ENCODE results near the gene JAKMIP3. TPM values are rescaled to one million over a fixed set of nuclear protein-coding genes. Genes with fewer than 3 reads are reported as not detected.

The JAKMIP3 gene
- total and polyA plus RNA-seq, 9 of the 15 experiments (the other 6 are each of a cell fraction or from before 2014, with no cell fraction given): 0.04 TPM; not detected in 8

DNA sequence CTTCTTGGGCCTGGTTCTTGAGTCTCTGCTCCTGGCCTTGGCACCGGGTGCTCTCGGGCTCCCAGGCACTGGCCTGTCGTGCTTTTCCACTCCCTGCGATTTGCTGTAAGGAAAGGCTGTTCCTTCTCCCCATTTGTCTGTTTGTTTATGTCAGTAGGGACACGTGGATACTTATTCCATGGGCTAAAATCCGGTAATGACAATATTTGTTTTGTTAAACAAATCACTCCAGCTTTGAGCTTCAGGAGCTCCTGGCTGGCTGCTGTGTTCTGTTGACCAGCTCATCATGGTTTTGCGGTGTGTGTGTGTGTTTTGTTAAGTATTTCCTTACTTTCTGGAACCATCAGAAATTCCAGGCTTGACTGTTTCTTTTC lies 17.5 kb upstream of the JAKMIP3 start (continued):
- no peak for TF ChIP-seq KAT7 (CRISPR knock-in tag; IDR thresholded peaks at IDR 0.05; ENCODE audit: borderline replicate concordance)
- no peak for TF ChIP-seq CEBPZ (IDR thresholded peaks at IDR 0.05; ENCODE audit: borderline replicate concordance, low read depth, low read length)
- no peak for TF ChIP-seq NCOA4 (IDR thresholded peaks at IDR 0.05; ENCODE audit: partially characterized antibody)

GRCh38 chr10:132050191-132050590 lies 15.6 kb upstream of the JAKMIP3 start:
- Histone ChIP-seq H3K9ac (ENCODE audit: insufficient read depth in 1 of 2, low read depth in 2 of 2, low read length in 2 of 2) (no peak overlapping the region), H3K4me1 (replicated peaks in 1 of 2; ENCODE audit: control insufficient read depth in 2 of 2, insufficient read depth in 2 of 2, low read length in 2 of 2) (no peaks in the 10 kb centered on the region), H2AFZ (ENCODE audit: low read depth, low read length) (no peak overlapping the region), H3K27ac (ENCODE audit: extremely low read depth, low read depth, low read length) (no peak overlapping the region), H3K4me2 (ENCODE audit: insufficient read depth, low read length) (no peak overlapping the region), H3K79me2 (ENCODE audit: control insufficient read depth, insufficient read depth, low read length) (no peaks in the 10 kb centered on the region), H3K27me3 (ENCODE audit: control insufficient read depth in 2 of 2, insufficient read depth in 2 of 2, low read length in 2 of 2) (peaks cover 2 to 19% of the 10 kb centered on the region in 2 experiments; a peak in 3 of 5 replicates), H4K20me1 (replicated peaks; ENCODE audit: control insufficient read depth, insufficient read depth, low read length) (no peaks in the 10 kb centered on the region), H3K36me3 (ENCODE audit: control insufficient read depth, insufficient read depth, low read length) (no peaks in the 10 kb centered on the region), H3K4me3 (no peak overlapping the region), H3K9me3 (replicated peaks; ENCODE audit: control insufficient read depth, insufficient read depth, low read depth, low read length) (no peaks in the 10 kb centered on the region), H3K9me1 (ENCODE audit: control insufficient read depth, insufficient read depth, low read length) (no peaks in the 10 kb centered on the region)
- in situ Hi-C loops (cut with MboI): no loop called here
- FAIRE-seq: no peak
- CTCF ChIA-PET (ENCODE audit: low intra/inter-chr PET ratio): no interaction called here
- no TSS peak for BruUV-seq (replicated peaks)
- intact Hi-C loops (cut with micrococcal nuclease): no loop called here
- no peak for ATAC-seq
- no peak for DNase-seq (ENCODE audit: extremely low read depth in 1 of 4, low spot score in 3 of 4)
- WGBS (ENCODE audit: insufficient coverage, low coverage, missing lambda C conversion rate): 0% methylated on average over 7 of the region's 11 CpGs
- TF ChIP-seq XRCC4 (IDR thresholded peaks at IDR 0.05; ENCODE audit: extremely low read depth, insufficient read depth, insufficient read length) (no peak), ETV5 (CRISPR knock-in tag; IDR thresholded peaks at IDR 0.05; ENCODE audit: low read depth) (no peak), SLC30A9 (CRISPR knock-in tag; IDR thresholded peaks at IDR 0.05) (no peak), ZSCAN29 (IDR thresholded peaks at IDR 0.05) (no peak), SNRNP70 (optimal IDR thresholded peaks at IDR 0.05; ENCODE audit: low read depth, low read length) (no peak), MTA1 (IDR thresholded peaks at IDR 0.05; ENCODE audit: borderline replicate concordance) (no peak), PTRF (tag; IDR thresholded peaks at IDR 0.05) (no peak), ZNF785 (CRISPR knock-in tag; IDR thresholded peaks at IDR 0.05) (no peak)
- TF ChIP-seq, protein P1, sequence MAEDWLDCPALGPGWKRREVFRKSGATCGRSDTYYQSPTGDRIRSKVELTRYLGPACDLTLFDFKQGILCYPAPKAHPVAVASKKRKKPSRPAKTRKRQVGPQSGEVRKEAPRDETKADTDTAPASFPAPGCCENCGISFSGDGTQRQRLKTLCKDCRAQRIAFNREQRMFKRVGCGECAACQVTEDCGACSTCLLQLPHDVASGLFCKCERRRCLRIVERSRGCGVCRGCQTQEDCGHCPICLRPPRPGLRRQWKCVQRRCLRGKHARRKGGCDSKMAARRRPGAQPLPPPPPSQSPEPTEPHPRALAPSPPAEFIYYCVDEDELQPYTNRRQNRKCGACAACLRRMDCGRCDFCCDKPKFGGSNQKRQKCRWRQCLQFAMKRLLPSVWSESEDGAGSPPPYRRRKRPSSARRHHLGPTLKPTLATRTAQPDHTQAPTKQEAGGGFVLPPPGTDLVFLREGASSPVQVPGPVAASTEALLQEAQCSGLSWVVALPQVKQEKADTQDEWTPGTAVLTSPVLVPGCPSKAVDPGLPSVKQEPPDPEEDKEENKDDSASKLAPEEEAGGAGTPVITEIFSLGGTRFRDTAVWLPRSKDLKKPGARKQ (CRISPR knock-in tag; IDR thresholded peaks at IDR 0.05): no peak
- TF ChIP-seq, protein P2, sequence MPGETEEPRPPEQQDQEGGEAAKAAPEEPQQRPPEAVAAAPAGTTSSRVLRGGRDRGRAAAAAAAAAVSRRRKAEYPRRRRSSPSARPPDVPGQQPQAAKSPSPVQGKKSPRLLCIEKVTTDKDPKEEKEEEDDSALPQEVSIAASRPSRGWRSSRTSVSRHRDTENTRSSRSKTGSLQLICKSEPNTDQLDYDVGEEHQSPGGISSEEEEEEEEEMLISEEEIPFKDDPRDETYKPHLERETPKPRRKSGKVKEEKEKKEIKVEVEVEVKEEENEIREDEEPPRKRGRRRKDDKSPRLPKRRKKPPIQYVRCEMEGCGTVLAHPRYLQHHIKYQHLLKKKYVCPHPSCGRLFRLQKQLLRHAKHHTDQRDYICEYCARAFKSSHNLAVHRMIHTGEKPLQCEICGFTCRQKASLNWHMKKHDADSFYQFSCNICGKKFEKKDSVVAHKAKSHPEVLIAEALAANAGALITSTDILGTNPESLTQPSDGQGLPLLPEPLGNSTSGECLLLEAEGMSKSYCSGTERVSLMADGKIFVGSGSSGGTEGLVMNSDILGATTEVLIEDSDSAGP (CRISPR knock-in tag; IDR thresholded peaks at IDR 0.05): no peak
- TF ChIP-seq, protein P3, sequence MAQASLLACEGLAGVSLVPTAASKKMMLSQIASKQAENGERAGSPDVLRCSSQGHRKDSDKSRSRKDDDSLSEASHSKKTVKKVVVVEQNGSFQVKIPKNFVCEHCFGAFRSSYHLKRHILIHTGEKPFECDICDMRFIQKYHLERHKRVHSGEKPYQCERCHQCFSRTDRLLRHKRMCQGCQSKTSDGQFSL (CRISPR knock-in tag; IDR thresholded peaks at IDR 0.05): no peak
- TF ChIP-seq, protein P3 (tag; IDR thresholded peaks at IDR 0.05): no peak
- POLR2A ChIA-PET: no interaction called here

All from K562 (cell line).